WERI-Rb-1 (cell line): ENCODE data around the gene SEC61B.

Experiments
- DNase-seq: peaks from one replicate; pipeline ENCODE4 v3.0.0-alpha.2; 2020
- H3K27ac ChIP-seq: fragments of 250-450 bp; sonication (Bioruptor Pico); 2 replicates; pipeline ENCODE4 v1.5.1; 2020; ENCODE audit warnings: mild to moderate bottlenecking, moderate library complexity
- H3K27me3 ChIP-seq: fragments of 250-450 bp; sonication (Bioruptor Pico); 2 replicates; pipeline ENCODE4 v1.5.1; 2021; ENCODE audit warnings: mild to moderate bottlenecking, low read depth, moderate library complexity; ENCODE audit not compliant: insufficient read depth, severe bottlenecking
- H3K36me3 ChIP-seq: fragments of 250-450 bp; sonication (Bioruptor Pico); 2 replicates; pipeline ENCODE4 v1.5.1; 2020; ENCODE audit warnings: mild to moderate bottlenecking, moderate library complexity
- H3K4me3 ChIP-seq: 2 replicates; pipeline ENCODE4 v1.5.1; 2011; ENCODE audit warnings: low read depth, mild to moderate bottlenecking, control low read depth, low read length
- H3K9me3 ChIP-seq: fragments of 250-450 bp; sonication (Bioruptor Pico); 2 replicates; pipeline ENCODE4 v1.5.1; 2021; ENCODE audit warnings: mild to moderate bottlenecking, moderate library complexity; ENCODE audit not compliant: severe bottlenecking
- CTCF ChIP-seq: IDR thresholded peaks from 2 replicates; pipeline ENCODE4 v1.5.1; 2011; ENCODE audit warnings: low read depth, mild to moderate bottlenecking, control low read depth, inconsistent platforms, low read length

Gene SEC61B

DNA sequence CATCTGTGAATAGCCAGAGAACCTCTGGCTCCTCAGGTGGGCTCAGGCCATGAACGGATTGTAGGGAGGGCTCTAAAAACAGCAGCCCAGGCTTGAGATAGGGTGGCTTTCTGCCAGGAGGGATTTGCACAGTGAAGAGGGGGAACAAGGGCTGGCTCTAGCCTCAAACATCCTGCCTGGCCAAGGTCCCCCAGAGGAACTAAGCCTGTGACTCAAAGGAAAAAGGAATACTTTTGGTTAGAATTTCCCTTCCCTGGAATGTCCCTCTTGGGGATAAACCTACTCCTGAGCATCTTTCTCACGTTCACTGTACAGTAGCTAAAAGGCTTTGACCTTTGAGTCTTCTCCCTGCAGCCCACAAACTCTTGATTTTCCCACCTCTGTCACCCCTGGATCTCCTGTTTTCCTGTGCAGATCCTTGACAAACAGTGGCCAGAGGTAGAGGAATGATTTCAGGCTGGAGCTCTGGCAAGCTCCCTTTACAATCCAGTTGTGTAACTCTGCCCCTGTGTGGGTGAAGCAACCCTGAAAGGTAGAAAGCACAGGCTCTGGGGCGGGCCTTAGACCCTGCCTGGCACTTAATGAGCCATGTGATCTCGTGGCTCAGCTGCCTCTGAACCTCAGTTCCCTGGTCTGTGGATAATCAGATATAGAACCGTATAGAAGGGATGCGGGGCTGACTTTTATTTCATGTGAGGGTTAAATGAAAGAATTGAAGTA lies 17.4 kb downstream of the SEC61B start:
- no peak for DNase-seq

GRCh38 chr9:99241106-99241505 lies 19.0 kb downstream of the SEC61B start:
- no peak for DNase-seq
- Histone ChIP-seq H3K27me3 (no peaks in the 10 kb centered on the region), H3K36me3 (no peaks in the 10 kb centered on the region), H3K27ac (no peak overlapping the region), H3K9me3 (no peaks in the 10 kb centered on the region), H3K4me3 (no peak overlapping the region)
- TF ChIP-seq CTCF = peak; percentile 7; the same call in 1 of the 2 replicates

More for the DNA sequence above, 17.4 kb downstream of the SEC61B start:
- no peak for TF ChIP-seq CTCF
- no peaks in the 10 kb centered on the region for H3K9me3 ChIP-seq
- no peaks in the 10 kb centered on the region for H3K27me3 ChIP-seq
- H3K27ac ChIP-seq = no peak overlapping the region
- H3K4me3 ChIP-seq = no peak overlapping the region
- no peaks in the 10 kb centered on the region for H3K36me3 ChIP-seq

DNA sequence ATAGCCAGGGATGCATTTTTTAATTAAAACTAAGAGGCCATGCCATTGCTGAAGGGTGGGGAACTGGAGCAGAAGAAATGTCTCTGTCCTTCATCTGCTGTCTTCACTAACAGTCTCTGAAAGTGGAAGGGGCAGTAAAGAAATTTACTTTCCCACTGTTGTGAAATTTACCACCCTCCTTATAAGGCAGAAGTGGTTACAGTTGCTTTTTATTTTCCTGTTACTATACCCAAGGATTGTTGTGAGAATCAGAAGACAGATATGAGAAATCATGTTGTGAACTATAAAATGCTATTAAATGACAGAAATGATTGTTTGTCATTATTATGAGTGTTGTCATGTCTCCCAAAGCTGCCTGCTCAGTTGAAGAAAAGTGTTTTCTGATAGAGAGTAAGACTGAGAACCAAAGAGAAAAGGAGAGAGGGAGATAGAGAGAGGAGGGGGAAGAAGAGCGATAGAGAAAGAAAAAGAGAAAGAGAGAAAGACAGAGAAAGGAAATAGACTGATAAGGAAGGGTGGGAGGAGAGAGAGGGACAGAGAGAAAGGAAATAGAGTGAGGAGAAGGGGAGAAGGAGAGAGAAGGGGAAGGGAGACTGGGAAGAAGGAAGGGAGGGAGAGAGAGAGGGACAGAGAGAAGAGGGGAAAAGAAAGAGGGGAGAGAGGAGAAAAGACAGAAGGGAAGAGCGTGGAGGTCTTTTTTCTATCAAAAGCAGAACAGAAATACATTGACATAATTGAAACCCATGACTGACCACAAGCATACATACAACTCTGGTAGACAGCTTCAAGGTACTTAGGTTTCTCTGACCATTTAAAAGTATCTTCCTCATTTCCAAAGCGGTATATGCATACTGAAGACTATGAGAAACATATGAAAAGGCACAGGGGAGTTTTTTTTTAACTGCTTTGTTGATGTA lies 22.5 kb downstream of the SEC61B start:
- no peak for TF ChIP-seq CTCF
- Histone ChIP-seq H3K36me3 (no peaks in the 10 kb centered on the region), H3K4me3 (no peak overlapping the region), H3K27me3 (no peaks in the 10 kb centered on the region), H3K9me3 (no peaks in the 10 kb centered on the region), H3K27ac (no peak overlapping the region)
- no peak for DNase-seq

GRCh38 chr9:99249619-99250018 lies 27.5 kb downstream of the SEC61B start:
- no peaks in the 10 kb centered on the region for H3K9me3 ChIP-seq
- H3K36me3 ChIP-seq = no peaks in the 10 kb centered on the region
- no peak for TF ChIP-seq CTCF
- no peak for DNase-seq
- H3K27ac ChIP-seq = no peak overlapping the region
- H3K4me3 ChIP-seq = no peak overlapping the region
- H3K27me3 ChIP-seq = no peaks in the 10 kb centered on the region

DNA sequence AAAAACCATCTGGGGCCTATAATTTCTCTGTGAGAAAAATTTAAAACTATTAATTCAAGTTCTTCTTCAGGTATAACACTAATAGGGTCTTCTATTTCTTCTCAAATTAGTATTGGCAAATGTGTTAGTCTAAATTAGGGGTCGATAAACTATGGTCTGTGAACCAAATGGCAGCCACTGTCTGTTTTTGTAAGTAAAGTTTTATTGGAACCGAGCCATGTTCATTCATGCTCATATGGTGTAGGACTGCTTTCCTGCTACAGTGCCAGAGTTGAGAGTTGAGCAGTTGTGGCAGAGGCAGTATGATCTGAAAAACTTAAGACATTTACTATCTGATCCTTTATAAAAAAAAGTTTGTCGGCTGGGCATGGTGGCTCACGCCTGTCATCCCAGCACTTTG lies 29.1 kb downstream of the SEC61B start:
- Histone ChIP-seq H3K27me3 (no peaks in the 10 kb centered on the region), H3K9me3 (no peaks in the 10 kb centered on the region), H3K27ac (no peak overlapping the region), H3K4me3 (no peak overlapping the region), H3K36me3 (no peaks in the 10 kb centered on the region)
- no peak for TF ChIP-seq CTCF
- DNase-seq = no peak
